ENCODE measurements around the gene NKTR.

NKTR gene

DNA sequence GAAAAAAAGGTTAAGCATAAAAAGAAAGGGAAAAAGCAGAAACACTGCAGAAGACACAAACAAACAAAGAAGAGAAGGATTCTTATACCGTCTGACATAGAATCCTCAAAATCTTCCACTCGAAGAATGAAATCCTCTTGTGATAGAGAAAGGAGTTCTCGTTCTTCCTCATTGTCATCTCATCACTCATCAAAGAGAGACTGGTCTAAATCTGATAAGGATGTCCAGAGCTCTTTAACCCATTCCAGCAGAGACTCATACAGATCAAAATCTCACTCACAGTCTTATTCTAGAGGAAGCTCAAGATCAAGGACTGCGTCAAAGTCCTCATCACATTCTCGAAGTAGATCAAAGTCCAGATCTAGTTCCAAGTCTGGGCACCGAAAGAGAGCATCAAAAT, 36.5 kb downstream of the NKTR start:
- TF ChIP-seq, protein P1, sequence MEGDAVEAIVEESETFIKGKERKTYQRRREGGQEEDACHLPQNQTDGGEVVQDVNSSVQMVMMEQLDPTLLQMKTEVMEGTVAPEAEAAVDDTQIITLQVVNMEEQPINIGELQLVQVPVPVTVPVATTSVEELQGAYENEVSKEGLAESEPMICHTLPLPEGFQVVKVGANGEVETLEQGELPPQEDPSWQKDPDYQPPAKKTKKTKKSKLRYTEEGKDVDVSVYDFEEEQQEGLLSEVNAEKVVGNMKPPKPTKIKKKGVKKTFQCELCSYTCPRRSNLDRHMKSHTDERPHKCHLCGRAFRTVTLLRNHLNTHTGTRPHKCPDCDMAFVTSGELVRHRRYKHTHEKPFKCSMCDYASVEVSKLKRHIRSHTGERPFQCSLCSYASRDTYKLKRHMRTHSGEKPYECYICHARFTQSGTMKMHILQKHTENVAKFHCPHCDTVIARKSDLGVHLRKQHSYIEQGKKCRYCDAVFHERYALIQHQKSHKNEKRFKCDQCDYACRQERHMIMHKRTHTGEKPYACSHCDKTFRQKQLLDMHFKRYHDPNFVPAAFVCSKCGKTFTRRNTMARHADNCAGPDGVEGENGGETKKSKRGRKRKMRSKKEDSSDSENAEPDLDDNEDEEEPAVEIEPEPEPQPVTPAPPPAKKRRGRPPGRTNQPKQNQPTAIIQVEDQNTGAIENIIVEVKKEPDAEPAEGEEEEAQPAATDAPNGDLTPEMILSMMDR (IDR thresholded peaks at IDR 0.05; ENCODE audit: low read depth, low read length, missing control alignments), result no peak
- no peak for DNase-seq (ENCODE audit: low read depth)
- no peak overlapping the region for H3K4me3 ChIP-seq (ENCODE audit: low read depth, low read length)

DNA sequence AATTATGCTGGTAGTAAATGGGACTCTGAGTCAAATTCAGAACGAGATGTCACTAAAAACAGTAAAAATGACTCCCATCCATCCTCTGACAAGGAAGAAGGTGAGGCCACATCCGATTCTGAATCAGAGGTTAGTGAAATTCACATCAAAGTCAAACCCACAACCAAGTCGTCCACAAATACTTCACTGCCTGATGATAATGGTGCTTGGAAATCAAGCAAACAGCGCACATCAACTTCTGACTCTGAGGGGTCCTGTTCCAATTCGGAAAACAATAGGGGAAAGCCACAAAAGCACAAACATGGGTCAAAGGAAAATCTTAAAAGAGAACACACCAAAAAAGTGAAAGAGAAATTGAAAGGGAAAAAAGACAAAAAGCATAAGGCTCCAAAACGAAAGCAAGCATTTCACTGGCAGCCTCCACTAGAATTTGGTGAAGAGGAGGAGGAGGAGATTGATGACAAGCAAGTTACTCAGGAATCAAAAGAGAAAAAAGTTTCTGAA, 37.9 kb downstream of the NKTR start:
- DNase-seq (ENCODE audit: low read depth), result no peak
- TF ChIP-seq, protein P1 (IDR thresholded peaks at IDR 0.05; ENCODE audit: low read depth, low read length, missing control alignments), result no peak

DNA sequence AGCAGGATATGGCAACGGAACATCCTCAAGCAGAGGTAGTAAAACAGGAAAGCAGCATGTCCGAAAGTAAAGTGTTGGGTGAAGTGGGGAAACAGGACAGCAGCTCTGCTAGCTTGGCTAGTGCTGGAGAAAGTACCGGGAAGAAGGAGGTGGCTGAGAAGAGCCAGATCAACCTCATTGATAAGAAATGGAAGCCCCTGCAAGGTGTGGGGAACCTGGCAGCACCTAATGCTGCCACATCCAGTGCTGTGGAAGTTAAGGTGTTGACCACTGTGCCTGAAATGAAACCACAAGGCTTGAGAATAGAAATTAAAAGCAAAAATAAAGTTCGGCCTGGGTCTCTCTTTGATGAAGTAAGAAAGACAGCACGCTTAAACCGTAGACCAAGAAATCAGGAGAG, 38.7 kb downstream of the NKTR start:
- no peak overlapping the region for H3K4me3 ChIP-seq (ENCODE audit: low read depth, low read length)
- DNase-seq (ENCODE audit: low read depth), result no peak
- TF ChIP-seq, protein P1 (IDR thresholded peaks at IDR 0.05; ENCODE audit: low read depth, low read length, missing control alignments), result no peak

More for the DNA sequence above, 37.9 kb downstream of the NKTR start:
- H3K4me3 ChIP-seq (ENCODE audit: low read depth, low read length), result no peak overlapping the region; the same call in 1 of the 2 replicates

DNA sequence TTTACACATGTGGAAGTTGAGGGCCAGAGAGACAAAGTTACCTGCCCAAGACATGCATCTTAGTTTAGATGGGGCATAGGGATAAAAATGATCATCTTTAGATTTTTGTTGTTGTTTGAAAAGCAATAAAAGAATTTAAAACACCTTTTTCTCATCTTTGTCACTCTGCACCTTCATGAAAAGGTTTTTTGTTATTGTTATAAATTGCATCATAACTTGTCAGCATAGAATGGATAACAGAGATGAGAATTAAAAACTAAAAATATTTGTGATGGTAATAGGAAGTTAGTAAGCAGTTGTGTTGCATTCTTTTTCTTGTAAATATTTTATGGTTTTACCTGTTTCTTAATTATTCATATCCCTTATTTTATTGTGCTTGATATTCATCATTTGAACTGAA, 39.6 kb downstream of the NKTR start:
- TF ChIP-seq, protein P1 (IDR thresholded peaks at IDR 0.05; ENCODE audit: low read depth, low read length, missing control alignments), result no peak
- no peak for DNase-seq (ENCODE audit: low read depth)
- H3K4me3 ChIP-seq (ENCODE audit: low read depth, low read length), result no peak overlapping the region

DNA sequence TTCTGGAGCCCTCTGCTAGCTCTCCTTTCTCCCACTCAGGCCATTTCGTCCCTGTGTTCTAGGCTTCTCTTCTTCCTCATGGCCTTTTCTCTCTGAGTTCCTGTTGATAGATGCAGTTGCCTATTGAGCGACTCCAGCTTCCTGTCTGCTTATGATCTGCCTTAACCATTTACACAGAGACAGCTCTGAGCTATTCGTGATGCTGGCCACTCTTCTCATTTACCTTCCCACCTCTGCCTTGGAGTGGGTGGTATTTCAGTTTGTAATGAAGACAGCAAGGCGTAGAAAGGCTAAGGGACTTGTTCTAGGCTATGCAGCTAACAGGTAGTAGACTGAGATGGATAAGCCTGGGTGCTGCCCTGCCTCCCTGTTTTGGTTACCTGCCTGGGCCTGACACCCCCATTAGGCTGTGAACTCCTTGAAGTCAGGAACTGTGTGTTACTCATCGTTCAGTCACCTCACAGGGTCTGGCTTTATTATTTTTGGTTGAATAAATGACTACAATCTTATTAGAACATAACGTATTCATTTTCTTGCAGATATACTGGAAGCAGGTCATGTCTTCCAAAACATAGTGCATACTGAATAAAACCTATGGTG, 40.4 kb downstream of the NKTR start:
- TF ChIP-seq, protein P1 (IDR thresholded peaks at IDR 0.05; ENCODE audit: low read depth, low read length, missing control alignments), result no peak
- H3K4me3 ChIP-seq (ENCODE audit: low read depth, low read length), result no peak overlapping the region
- DNase-seq (ENCODE audit: low read depth), result no peak

DNA sequence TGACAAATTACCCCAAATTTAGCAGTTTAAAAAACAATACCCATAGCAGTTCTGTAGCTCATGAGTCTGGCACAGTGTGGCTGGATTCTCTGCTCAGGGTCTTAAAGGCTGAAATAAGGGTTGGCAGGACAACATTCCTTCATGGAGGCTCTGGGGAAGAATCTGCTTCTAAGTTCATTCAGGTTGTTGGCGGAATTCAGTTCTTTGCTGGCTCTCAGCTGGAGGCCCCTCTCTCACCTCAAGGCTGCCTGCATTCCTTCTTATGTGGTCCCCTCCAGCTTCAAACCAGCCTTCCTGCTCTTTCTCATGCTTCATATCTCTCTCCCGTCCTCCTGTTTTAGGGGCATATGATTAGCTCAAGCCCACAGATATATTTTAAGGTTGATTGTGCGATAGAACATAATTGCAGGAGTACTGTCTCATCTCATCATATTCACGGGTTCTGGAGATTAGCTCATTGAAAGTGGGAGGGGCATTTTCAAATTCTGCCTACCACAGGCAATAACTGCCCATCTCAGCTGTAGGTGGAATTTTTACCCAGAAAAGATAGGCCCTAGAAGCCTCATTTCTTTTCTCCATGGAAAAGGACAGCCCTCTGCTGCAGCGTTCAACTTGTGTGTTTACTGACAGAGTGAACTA, 47.5 kb downstream of the NKTR start:
- TF ChIP-seq, protein P1 (IDR thresholded peaks at IDR 0.05; ENCODE audit: low read depth, low read length, missing control alignments), result no peak
- no peak for DNase-seq (ENCODE audit: low read depth)
- H3K4me3 ChIP-seq (ENCODE audit: low read depth, low read length), result no peak overlapping the region

DNA sequence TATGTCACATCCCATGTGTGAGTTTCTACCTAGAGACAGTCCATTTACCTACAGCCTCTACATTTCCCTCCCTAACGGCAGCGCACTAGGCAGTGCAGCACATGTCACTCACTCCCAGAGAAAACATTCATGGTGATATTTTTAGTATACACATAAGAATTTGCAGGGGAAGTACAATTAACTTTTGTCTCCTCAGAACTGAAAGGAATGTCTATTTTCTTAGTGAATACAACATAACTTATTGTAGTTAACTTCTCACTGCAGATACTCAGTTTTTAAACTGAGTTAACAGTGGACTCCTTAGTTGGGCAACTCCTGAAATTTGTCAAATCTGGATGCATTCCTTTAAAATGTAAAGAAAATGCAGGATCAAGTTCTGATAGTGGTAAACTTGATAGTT, 48.5 kb downstream of the NKTR start:
- DNase-seq (ENCODE audit: low read depth), result no peak
- TF ChIP-seq, protein P1 (IDR thresholded peaks at IDR 0.05; ENCODE audit: low read depth, low read length, missing control alignments), result no peak
- H3K4me3 ChIP-seq (ENCODE audit: low read depth, low read length), result no peak overlapping the region
